Measurements from ENCODE around the gene PTGIR.
A peak's percentile ranks its signal among the peaks of the same experiment; 100 is the strongest.

PTGIR gene

GRCh38 chr19:46621191-46622117 lies 3.4 kb downstream of the PTGIR start:
- TF ChIP-seq CTCF (IDR thresholded peaks at IDR 0.05; ENCODE audit: low read depth, low read length, missing control alignments): no peak
- peak overlapping the region; percentile 24; the same call in 1 of the 2 replicates for H3K4me3 ChIP-seq (ENCODE audit: low read depth, low read length)
- DNase-seq (ENCODE audit: low read depth): no peak

GRCh38 chr19:46620716-46621115 lies 4.2 kb downstream of the PTGIR start:
- H3K4me3 ChIP-seq (ENCODE audit: low read depth, low read length): no peak overlapping the region
- DNase-seq (ENCODE audit: low read depth): no peak
- TF ChIP-seq CTCF (IDR thresholded peaks at IDR 0.05; ENCODE audit: low read depth, low read length, missing control alignments): no peak

GRCh38 chr19:46620267-46620666 lies 4.6 kb downstream of the PTGIR start:
- no peak overlapping the region for H3K4me3 ChIP-seq (ENCODE audit: low read depth, low read length)
- DNase-seq (ENCODE audit: low read depth): no peak
- no peak for TF ChIP-seq CTCF (IDR thresholded peaks at IDR 0.05; ENCODE audit: low read depth, low read length, missing control alignments)

- H3K4me3 ChIP-seq (ENCODE audit: low read depth, low read length): no peak overlapping the region; the same call in 1 of the 2 replicates
- no peak for TF ChIP-seq CTCF (IDR thresholded peaks at IDR 0.05; ENCODE audit: low read depth, low read length, missing control alignments)
- peak; percentile 68 for DNase-seq (ENCODE audit: low read depth)
Measured at GRCh38 chr19:46618670-46619231, 6.1 kb downstream of the PTGIR start.

GRCh38 chr19:46617601-46618000 lies 7.3 kb downstream of the PTGIR start:
- H3K4me3 ChIP-seq (ENCODE audit: low read depth, low read length): no peak overlapping the region
- no peak for TF ChIP-seq CTCF (IDR thresholded peaks at IDR 0.05; ENCODE audit: low read depth, low read length, missing control alignments)
- DNase-seq (ENCODE audit: low read depth): no peak

- no peak for DNase-seq (ENCODE audit: low read depth)
- no peak for TF ChIP-seq CTCF (IDR thresholded peaks at IDR 0.05; ENCODE audit: low read depth, low read length, missing control alignments)
- no peak overlapping the region; the same call in 1 of the 2 replicates for H3K4me3 ChIP-seq (ENCODE audit: low read depth, low read length)
Measured at GRCh38 chr19:46616631-46617322, 8.1 kb downstream of the PTGIR start.
